GM10266 (cell line): ENCODE results near the gene CTSE.

Experiments used
- DNase-seq: peaks from one replicate; pipeline ENCODE4 v3.0.0; 2012; ENCODE audit errors: extremely low spot score
- TF ChIP-seq, protein P1 (sequence below): IDR thresholded peaks from 2 replicates; pipeline ENCODE4 v1.5.1; 2012; ENCODE audit warnings: mild to moderate bottlenecking, low read depth; ENCODE audit not compliant: control insufficient read depth, insufficient read depth; ENCODE audit errors: missing control alignments

The CTSE gene

DNA sequence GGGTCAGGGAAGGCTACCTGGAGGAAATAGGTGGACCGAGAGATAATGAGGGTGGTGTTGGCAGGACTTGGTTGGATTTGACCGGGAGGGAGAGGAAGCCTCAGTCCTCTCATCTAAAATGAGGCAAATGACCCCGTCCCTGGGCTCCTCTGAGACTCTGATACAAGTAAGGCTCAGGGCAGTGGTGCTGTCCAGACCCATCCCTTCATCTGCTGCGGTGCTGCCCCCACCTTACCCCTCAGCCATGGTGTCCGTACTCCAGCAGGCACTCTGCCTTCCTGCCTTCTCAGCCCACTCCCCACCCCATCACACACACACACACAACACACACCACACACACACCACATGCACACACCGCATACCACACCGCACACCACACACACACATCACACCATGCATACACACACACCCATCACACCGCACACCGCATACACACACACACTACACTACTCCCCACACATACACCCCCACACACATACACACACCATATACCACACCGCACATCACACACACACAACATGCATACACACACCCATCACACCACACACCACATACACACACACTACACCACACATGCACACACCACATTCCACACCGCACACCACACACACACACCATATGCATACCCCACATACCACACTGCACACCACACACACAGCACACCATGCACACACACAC is 51.1 kb downstream of the CTSE start:
- TF ChIP-seq, protein P1, sequence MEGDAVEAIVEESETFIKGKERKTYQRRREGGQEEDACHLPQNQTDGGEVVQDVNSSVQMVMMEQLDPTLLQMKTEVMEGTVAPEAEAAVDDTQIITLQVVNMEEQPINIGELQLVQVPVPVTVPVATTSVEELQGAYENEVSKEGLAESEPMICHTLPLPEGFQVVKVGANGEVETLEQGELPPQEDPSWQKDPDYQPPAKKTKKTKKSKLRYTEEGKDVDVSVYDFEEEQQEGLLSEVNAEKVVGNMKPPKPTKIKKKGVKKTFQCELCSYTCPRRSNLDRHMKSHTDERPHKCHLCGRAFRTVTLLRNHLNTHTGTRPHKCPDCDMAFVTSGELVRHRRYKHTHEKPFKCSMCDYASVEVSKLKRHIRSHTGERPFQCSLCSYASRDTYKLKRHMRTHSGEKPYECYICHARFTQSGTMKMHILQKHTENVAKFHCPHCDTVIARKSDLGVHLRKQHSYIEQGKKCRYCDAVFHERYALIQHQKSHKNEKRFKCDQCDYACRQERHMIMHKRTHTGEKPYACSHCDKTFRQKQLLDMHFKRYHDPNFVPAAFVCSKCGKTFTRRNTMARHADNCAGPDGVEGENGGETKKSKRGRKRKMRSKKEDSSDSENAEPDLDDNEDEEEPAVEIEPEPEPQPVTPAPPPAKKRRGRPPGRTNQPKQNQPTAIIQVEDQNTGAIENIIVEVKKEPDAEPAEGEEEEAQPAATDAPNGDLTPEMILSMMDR, result no peak
- DNase-seq, result no peak

DNA sequence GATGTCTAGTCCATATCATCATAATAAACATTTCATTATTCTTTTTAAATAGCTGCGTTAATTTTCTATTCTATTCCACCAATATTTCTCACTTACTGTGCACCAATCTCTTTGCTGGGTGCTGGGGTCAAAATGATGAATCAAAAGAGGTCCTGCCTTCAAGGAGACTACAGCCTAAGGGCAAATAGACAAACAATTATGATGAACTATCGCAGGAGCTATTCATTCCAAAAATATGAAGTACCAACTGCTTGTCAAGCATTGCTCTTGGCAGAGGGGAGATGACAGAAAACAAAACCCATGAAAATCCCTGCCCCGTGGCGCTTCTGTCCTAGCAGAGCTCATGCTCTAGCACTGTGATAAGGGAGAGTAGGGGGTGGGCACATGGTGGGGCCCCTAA is 51.6 kb downstream of the CTSE start:
- TF ChIP-seq, protein P1, result no peak
- no peak for DNase-seq

DNA sequence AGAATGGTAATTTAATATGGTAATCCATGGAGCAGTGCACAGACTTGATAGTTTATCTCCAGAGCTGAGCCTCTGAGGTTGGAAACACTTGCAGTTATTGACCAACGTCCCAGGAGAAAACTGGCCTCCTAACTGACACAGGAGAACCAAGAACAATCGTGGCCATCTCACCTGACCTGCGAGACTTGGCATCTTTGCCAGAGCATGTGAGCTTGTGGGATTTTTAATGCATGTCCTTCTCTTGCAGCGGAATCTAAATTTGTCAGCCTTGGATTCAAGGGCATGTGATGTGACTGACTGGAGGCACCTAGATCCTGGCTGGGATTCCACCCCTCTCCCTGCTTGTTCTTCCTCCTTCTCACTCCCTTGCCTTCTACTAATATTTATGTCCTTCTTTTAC is 52.6 kb downstream of the CTSE start:
- TF ChIP-seq, protein P1, result no peak
- no peak for DNase-seq

GRCh38 chr1:205970486-205970885 is 53.2 kb downstream of the CTSE start:
- no peak for DNase-seq
- TF ChIP-seq, protein P1, result no peak

- TF ChIP-seq, protein P1, result no peak
- DNase-seq, result no peak
These were observed 54.5 kb downstream of the CTSE start for GRCh38 chr1:205969229-205969628.

DNA sequence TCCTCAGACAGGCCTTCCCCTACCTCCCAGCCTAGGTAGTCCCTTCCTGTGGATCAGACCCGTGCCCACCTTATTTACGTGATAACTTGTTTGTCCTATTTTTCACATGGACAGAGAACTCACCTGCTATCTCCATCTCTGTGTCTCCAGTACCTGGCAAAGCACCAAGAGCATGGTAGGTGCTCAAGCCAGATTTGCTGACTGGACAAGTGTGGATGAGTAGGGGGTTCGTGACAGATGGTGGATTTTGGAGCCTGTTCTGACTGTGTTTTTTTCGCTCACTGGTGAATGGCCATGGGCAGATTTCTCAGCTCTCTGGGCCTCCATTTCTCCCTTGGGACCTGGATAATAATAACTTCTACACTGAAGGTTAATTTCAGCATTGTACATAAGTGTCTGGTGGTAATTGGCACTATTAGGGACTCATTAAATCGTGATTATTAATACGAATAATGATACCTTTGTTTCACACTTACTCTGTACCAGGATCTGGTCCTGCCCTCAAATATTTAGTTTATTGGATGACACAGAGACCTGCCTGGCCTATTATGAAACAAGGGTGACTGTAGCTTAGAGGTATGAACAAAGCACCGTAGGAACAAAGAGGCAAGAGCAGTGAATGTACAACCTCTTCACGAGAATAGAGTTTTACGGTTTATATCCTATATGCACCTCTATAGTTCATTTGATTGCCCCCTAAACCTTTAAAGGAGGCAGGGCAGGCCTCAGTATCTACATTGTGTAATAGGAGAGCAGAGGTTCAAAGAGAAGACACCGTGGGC is 56.0 kb downstream of the CTSE start:
- TF ChIP-seq, protein P1, result no peak
- DNase-seq, result no peak

DNA sequence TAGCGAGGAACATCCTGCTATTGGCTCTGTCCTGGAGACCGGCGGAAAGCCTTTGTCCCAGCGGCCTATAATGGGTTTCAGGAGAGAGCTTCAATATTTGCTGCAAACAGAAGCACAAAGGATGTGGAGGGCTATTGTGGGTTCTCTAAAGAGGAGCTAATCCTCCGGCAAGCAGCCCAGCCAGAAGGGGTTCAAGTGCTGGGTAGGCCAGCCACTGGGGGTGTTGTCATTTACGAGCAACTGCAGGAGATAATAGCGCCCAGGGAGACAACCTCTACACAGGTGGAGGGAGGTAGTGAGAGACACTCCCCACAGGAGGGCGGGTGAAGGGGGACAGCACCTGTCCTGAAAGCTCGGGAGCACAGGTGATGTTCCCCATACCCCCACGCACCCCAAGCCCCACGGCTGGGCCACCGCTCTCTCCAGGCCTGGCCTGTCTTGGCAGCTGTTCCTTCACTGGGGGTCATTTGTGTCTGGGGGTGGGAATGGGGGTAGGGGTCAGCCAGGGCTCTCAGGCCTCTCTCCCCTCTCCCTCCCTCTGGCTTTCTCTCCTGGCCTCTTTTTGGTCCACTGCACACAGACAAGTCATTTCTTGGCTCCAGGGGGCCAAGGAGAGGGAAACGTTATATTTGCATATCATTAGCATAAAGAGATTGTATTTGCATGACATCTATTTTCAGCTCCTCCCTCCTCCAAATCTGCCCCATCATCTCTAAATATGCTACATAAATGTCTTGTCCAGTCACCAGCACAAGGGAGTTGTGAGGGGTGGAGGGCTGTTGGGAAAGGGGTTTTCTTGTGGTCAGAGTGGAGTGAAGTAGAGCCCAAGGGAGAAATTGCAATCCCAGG is 58.4 kb downstream of the CTSE start:
- TF ChIP-seq, protein P1, result no peak
- DNase-seq, result no peak
